ENCODE measurements around the gene ZNF438.

GRCh38 chr10:30803058-30803457, 228.6 kb downstream of the ZNF438 start:
- TF ChIP-seq CTCF (conservative IDR thresholded peaks at IDR 0.05; ENCODE audit: low read depth, low read length) (no peak), POLR2A (IDR thresholded peaks at IDR 0.05; ENCODE audit: low read depth, low read length) (no peak), BHLHE40 (IDR thresholded peaks at IDR 0.05; ENCODE audit: low read depth, low read length) (no peak), USF2 (IDR thresholded peaks at IDR 0.05; ENCODE audit: low read depth, low read length) (no peak), ELK1 (IDR thresholded peaks at IDR 0.05; ENCODE audit: borderline replicate concordance, low read depth, low read length) (no peak), CEBPB (IDR thresholded peaks at IDR 0.05; ENCODE audit: low read depth, low read length) (no peak), RCOR1 (IDR thresholded peaks at IDR 0.05; ENCODE audit: insufficient replicate concordance, low read length) (no peak), RAD21 (IDR thresholded peaks at IDR 0.05; ENCODE audit: low read length) (no peak)
